DMS114 treated with DMSO at 0.1 percent for 48 hours (cell line): ENCODE measurements around the gene FADS3.

Experiments
- DNase-seq: peaks from one replicate; lab custom pipeline; 2025; ENCODE audit not compliant: unreplicated experiment; lab: John Stamatoyannopoulos, UW

The FADS3 gene

DNA sequence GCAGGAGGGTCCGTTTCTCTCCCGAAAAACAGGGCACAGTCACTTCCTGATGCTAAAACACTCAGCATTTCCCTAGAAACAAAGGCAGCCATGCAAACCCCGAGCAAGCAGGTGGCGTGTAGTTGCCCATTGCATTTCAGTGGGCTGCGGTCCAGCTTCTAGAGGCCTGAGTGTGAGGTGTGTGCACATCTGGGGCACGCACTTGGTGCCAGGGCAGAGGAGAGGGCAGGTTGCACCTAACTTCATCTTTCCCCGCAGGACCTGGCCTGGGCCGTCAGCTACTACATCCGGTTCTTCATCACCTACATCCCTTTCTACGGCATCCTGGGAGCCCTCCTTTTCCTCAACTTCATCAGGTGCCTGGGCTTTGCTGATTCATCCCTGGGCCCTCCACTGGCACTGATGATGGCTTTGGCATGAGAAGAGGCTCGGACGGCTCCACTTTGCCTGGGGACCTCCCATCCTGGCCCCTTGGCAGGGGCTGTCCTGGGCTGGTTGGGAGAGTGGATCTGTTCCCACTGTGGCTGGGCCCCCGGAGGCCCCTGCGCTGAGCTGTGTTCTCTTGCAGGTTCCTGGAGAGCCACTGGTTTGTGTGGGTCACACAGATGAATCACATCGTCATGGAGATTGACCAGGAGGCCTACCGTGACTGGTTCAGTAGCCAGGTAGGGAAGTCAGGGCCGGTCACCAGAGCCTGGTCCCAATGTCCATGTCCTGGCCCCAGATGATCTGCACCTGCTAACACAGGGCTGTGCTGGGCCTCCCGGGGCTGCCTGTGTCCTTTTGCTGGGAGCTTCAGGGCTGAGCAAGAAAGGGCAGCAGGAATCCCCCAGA lies 28.4 kb downstream of the FADS3 start:
- DNase-seq: no peak

DNA sequence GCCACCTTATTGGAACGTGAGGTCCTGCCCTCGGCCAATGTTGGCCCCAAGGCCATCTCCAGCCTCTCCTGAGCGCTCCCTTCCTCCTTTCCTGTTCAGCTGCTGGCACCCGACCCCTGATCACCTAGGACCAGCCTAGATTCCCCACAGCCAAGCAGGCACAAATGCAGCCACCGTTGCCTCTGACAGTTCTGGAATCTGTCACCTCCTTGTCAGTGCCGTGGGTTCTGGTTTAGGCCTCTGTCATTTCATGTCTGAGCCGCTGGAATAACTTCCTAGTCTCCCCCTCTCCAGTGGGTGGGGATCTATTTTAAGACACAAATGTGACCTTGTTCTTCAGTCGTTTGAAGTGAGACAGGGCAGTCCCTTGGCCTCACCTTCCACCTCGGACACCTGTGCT lies 29.7 kb downstream of the FADS3 start:
- no peak for DNase-seq

DNA sequence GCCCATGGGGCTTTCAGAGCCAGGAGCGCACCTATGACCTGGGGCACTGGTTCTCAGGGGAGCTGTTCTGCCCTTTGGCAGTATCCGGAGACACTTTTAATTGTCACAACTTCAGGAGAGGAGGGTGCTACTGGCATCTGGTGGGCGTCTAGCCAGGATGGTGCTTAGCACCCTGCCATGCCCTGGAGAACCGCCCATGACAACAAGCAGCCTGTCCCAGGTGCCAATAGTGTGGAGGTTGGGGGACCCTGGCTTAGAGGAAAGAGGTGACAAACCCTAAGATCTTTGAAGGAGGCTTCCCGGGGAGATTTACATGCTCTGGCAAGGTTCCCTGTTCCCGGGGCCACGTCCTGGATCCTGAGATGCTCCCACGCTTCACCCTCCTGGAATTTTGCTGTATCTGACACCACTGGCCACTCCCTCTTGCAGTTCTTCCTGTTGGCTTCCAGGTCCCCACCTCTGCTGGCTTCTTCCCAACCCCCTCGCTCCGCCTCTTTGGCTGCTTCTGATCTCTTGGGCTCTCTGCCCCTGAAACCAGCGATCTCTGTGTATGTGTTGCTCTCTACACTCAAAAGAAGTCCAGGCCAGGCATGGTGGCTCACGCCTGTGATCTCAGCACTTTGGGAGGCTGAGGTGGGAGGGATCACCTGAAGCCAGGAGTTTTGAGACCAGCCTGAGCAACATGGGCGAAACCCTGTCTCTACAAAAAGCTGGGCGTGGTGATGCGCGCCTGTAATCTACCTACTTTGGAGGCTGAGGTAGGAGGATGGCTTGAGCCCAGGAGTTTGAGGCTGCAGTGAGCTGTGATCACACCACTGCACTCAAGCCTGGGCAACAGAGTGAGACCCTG lies 31.1 kb downstream of the FADS3 start:
- no peak for DNase-seq

DNA sequence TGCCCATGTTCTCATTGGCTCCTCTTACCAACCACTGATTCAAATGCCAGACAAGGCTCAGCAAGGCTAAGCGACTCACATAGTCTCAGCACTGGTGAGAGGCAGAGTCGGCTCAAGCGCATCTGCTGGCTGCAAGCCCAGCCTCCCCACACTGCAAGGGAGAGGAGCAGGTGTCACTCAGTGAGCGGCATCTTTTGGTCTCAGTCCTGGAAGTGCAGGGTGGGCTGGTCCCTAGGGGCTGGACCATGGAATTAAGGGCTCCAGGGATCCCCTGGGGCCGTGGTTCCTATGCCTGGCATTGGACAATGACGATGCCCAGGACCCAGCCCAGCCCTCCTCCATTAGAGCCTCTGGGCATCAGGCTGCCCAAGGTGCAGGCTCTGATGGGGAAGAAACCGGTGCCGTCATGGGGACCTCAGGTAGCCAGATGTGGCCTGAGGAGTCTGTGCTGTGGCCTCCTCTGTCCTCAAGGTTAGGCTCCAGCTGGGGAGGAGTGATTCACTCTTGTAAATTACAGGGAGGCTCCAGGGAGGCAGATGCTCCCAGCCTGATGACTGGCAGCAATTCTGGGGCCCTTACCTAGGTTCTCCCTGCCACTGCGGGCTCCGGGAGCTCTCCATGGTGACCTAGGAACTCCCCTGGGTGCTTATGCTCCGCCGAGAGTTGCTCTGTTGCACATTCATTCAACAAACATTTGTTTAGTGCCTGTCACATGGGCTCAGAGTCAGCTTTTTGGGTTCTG lies 35.2 kb downstream of the FADS3 start:
- no peak for DNase-seq

GRCh38 chr11:61854966-61855714 lies 36.2 kb downstream of the FADS3 start:
- DNase-seq: no peak

- DNase-seq: no peak
Observed at GRCh38 chr11:61854206-61854895, 37.0 kb downstream of the FADS3 start.

GRCh38 chr11:61853698-61854169 lies 37.6 kb downstream of the FADS3 start:
- DNase-seq: no peak

GRCh38 chr11:61851900-61852295 lies 39.4 kb downstream of the FADS3 start:
- no peak for DNase-seq

GRCh38 chr11:61851113-61851899 lies 40.0 kb downstream of the FADS3 start:
- no peak for DNase-seq

GRCh38 chr11:61850687-61851086 lies 40.7 kb downstream of the FADS3 start:
- DNase-seq: no peak

GRCh38 chr11:61848631-61849030 lies 42.7 kb downstream of the FADS3 start:
- no peak for DNase-seq

DNA sequence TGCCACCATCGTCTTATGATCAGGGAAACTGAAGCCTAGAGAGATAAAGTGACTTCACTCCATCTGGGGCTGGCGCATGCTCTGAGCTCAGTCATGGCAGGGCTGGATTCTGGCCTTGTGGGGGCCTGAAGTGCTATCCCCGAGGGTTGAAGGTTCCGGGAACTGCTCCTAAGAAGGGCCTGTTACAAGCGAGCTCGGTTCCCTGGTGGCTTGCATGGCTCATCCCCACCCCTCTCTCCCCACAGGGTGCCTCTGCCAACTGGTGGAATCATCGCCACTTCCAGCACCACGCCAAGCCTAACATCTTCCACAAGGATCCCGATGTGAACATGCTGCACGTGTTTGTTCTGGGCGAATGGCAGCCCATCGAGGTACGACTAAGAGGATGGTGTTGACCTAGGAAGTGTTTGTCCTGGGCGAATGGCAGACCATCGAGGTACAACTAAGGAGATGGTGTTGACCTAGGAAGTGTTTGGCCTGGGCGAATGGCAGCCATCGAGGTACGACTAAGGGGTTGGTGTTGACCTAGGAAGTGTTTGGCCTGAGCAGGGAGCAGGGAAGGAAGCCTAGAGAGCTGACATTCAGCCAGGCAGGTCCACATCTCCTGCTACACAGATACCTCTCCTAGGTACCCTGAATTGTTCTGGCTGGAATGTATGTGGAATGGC lies 43.3 kb downstream of the FADS3 start:
- no peak for DNase-seq

DNA sequence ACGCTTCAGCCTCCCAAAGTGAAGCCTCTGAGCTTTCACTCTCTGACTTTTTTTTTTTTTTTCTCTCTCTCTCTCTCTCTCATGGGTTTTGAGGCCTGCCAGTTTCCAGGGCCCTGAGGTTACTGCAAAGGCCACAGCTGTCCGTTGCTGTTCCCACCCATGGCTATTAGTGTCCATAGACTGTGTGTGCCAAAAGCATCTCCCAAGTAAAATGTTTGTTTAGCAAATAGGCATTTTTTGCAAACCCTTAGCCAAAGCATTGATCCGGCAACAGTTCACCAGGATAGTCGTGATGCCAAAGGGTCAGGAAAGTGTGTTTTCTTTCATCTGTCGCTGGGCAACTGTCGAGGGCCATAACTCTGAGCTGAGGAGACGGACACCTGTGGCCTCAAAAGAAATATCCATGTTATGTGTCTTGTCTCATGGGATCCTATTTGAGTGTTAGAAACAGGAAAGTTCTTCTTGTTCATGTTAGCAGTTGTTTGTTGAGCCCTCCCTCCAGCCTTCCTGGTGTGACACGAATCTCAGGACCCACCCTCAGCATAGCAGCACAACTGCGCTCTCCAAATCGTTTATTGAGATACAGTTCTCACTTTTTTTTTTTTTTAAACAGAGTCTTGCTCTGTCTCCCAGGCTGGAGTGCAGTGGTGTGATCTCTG lies 44.9 kb downstream of the FADS3 start:
- DNase-seq: no peak

GRCh38 chr11:61844909-61845565 lies 46.3 kb downstream of the FADS3 start:
- no peak for DNase-seq

DNA sequence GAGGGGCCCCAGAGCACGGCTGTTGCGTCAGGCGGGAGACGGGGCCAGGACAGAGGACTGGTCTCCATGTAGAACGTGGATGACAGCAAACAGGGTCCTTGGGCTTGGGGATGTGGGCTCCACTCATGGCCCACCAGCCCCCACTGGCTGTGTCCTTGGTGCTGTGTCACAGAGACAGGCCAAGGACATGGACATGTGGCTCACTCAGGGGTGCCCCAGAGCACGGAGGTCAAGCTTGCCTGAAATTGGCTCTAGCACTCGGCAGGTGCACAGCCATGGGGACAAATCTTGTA lies 48.9 kb downstream of the FADS3 start:
- DNase-seq: no peak

GRCh38 chr11:61841636-61842527 lies 49.5 kb downstream of the FADS3 start:
- DNase-seq: no peak

DNA sequence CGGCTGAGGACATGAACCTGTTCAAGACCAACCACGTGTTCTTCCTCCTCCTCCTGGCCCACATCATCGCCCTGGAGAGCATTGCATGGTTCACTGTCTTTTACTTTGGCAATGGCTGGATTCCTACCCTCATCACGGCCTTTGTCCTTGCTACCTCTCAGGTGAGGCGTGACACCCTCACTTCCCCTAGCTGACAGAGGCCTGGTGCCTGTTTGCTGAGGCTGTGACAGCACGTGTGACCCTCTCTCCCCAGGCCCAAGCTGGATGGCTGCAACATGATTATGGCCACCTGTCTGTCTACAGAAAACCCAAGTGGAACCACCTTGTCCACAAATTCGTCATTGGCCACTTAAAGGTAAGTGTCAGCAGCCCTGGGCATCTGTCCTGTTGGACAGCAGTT lies 51.0 kb downstream of the FADS3 start:
- no peak for DNase-seq
